HG03469 (cell line): ENCODE measurements around the gene PIK3CB.
A peak's percentile ranks its signal among the peaks of the same experiment; 100 is the strongest.
"Not testable (repeated sequence)": the region's sequence is repeated elsewhere in the genome, so short reads cannot be mapped to it uniquely, and the experiment has no call there.

Experiments
- ATAC-seq: cut with Tn5 transposase; IDR thresholded peaks from one replicate; pipeline ENCODE4 v1.9.1; 2021; ENCODE audit warnings: mild to moderate bottlenecking, moderate library complexity, moderate number of reproducible peaks; ENCODE audit not compliant: unreplicated experiment

The PIK3CB gene

DNA sequence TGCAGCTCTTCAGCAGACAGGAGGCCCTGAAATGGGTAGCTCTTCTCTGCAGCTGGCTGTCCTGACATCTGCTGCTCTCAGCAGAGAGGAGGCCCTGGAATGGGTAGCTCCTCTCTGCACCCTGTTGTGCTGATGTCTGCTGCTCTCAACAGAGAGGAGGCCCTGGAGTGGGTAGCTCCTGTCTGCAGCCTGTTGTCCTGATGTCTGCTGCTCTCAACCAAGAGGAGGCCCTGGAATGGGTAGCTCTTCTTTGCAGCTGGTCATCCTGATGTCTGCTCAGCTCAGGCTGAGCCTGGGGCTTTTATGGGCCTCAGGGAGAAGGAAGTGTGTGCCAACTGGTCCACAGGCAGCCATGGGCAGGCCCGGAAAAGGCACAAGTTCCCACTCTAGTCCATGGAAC lies 66.6 kb downstream of the PIK3CB start:
- ATAC-seq: no peak

- ATAC-seq: no peak
Observed at GRCh38 chr3:138767498-138768104, 67.1 kb downstream of the PIK3CB start.

GRCh38 chr3:138761002-138761401 lies 73.7 kb downstream of the PIK3CB start:
- no peak for ATAC-seq

- no peak for ATAC-seq
Observed at GRCh38 chr3:138748190-138748589, 86.5 kb downstream of the PIK3CB start.

DNA sequence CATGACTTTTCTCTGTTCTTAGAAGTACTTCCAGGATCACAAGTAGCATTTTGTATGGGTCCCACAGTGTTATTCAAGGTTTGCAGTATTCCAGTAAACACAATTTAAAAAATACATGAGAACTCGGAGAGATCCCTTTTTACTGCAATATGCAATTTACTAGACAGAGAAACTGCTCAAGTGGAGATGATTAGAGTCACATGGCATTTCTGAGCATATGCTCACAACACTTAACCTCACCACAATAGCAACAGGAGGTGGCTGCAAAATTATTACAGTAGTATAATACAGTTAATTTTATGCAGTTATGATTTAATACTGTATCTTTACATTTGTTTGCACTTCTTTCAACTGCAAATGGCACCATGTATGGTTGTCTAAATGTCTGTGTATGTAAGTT lies 87.5 kb downstream of the PIK3CB start:
- ATAC-seq: no peak

- ATAC-seq: no peak
Observed at GRCh38 chr3:138740072-138740471, 94.7 kb downstream of the PIK3CB start.

GRCh38 chr3:138732456-138732855 lies 102.3 kb downstream of the PIK3CB start:
- ATAC-seq: no peak

GRCh38 chr3:138726946-138727730 lies 107.6 kb downstream of the PIK3CB start:
- no peak for ATAC-seq

DNA sequence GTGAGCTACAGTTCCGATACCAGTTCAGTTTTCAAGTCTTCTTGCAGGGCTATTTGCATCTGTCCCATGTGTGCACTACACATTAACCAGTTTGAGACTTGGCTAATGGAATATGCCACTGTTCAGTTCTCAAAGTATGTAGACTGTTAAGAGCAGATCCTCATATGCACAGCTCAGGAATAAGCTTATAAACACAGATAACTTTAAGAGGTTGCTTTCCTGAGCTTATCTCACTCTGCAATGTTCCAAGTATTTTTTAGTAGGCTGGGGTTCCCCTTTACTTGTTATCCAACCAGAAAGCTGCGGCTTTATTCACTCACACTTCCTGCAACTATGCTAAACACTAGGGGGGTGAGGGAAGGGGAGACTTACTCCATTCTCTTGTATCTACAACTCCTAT lies 108.7 kb downstream of the PIK3CB start:
- ATAC-seq: not testable (repeated sequence)

- no peak for ATAC-seq
Observed at GRCh38 chr3:138725116-138725515, 109.6 kb downstream of the PIK3CB start.

DNA sequence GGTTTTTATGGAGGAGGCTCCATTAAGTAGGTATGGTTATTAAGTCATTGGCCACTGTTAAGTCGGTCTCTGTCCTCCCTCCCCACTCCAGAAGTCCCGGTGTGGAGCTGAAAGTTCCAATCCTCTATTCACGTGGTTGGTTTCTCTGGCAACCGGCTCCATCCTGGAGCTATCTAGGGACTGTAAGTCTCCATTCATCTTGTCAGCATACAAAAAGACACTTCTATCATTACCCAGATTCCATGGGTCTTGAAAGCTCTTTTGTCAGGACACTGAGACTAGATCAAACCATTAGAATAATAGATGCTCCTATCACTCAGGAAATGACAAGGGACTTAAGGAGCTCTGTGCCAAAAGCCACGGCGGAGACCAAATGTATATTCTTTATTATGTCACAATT lies 110.3 kb downstream of the PIK3CB start:
- no peak for ATAC-seq

DNA sequence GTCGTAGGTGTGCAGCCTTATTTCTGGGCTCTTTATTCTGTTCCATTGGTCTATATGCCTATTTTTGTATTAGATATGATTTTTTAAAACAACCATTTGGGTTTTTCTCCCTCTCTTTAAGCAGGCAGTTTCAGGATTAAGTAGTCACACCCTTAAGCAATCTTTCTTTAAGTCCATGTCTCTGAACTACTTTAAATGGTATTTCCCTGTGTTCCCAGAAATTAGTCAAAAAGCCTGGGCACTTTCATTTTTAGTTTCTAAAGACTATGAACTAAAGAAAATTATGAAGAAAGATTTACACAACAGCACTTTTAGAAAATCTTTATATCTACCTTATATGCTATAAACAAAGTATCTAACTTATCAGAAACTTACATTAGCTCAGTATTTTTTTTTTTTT lies 115.9 kb downstream of the PIK3CB start:
- no peak for ATAC-seq

GRCh38 chr3:138717348-138717747 lies 117.4 kb downstream of the PIK3CB start:
- peak; percentile 55 for ATAC-seq

GRCh38 chr3:138712086-138712485 lies 122.6 kb downstream of the PIK3CB start:
- ATAC-seq: no peak

GRCh38 chr3:138705675-138706074 lies 129.1 kb downstream of the PIK3CB start:
- ATAC-seq: no peak

DNA sequence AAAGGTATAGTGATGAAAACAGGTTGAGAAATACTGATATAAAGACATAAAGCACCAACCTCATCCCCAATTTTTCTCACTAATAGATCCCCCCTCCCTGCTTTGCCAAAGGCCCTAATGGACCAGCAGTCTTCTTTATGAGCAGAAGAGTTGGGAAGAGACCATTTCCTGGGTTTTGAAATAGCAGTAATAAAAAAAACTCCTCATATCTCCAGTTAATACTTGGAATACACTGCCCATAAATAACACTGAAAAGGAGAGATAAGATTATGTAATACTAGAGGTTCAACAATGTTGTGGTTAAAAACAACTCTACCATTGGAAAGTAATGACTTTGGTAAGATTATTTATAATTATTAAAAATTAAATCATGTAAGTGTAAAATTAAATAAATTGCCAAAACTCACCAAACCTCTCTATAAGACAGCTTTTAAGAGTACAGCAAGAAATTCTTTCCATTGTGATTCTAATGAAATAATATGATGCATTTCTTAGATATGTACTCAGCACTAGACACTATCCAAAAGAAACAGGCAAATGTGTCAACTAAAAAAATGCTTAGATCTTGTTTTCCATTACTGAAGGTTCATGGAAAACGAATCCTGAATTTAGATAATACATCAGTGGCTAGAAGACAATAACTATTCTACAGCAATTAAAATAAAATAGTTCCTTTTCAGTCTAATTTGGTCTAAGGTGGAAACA lies 137.9 kb downstream of the PIK3CB start:
- ATAC-seq: no peak

DNA sequence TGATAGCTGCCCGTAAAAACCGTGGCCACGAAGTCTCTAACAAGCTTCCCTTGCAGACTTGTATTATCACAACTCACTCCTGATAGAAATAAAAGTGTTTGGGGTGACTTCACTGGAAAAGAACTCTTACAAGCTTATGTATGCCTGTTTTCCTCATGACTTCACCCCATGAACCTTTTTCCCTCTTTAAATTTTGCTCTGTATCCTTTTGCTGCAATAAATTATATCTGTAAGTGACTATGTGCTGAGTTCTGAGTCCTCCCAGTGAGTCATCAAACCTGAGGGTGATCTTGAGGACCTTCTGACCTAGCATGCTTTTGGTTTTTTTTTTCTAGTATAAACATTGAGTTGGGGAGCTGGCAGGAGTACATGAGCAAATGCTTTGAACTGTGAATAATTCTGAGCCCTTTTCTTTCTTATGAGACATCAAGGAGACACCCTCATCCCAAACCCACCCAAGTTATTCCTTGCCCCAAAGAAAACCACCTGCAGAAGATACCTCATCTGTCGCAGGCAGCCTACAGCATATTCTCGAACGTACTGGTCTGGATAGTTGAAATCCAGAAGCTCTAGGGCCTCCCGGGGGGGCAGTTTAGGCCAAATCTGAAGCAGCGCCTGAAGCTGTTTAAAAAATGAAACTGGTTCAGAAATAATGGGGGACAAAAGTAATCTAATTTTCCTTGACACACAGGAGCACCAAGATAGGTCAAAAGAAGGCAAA lies 140.3 kb downstream of the PIK3CB start:
- no peak for ATAC-seq

DNA sequence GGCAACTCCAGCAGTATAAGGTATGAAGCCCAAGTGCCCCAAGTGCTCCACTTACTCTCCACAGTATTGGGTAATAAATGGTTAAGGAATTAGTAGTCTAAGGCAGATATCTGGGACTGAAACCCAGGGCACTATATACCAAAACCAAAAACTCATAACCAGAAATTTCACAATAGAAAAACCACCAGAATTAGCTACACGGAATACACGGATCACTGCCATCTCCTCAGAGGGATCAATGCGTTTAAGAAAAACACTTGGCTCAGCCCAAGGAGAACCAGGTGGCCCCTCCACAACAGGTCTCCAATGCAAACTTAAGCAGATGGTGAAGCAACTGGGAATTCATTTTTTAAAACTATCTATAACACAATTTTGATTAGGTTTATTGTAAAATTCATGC lies 142.6 kb downstream of the PIK3CB start:
- no peak for ATAC-seq

- no peak for ATAC-seq
Observed at GRCh38 chr3:138691351-138691750, 143.4 kb downstream of the PIK3CB start.

- ATAC-seq: no peak
Observed at GRCh38 chr3:138690036-138690435, 144.7 kb downstream of the PIK3CB start.

GRCh38 chr3:138688871-138689299 lies 145.8 kb downstream of the PIK3CB start:
- ATAC-seq: no peak
